ENCODE results near the gene KIAA0586.

DNA sequence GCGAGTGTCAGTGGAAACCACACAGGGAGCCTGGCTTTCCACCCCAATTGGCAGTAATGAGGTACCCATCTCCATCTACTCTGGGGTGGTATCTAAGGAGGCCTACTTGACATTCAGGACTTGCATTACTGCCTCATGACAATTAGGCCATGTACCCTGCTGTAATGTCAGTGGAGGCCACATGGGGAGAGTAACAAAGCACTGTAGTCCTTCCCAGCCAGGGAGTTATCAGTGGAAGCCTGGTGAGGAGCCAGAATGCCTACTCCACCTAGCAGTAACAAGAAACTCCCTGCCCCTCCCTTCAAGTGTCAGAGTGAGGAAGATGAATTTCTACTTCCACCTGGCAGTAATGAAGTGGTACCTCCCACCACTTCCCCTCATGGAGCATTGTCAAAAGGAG lies 12.7 kb upstream of the KIAA0586 start:
- TF ChIP-seq SRF (IDR thresholded peaks at IDR 0.05; ENCODE audit: low read depth in 2 of 2, low read length in 2 of 2) (no peak), MXI1 (IDR thresholded peaks at IDR 0.05; ENCODE audit: low read depth, low read length) (no peak), POLR2A (IDR thresholded peaks at IDR 0.05; ENCODE audit: low read depth, low read length) (no peak), NFIC (IDR thresholded peaks at IDR 0.05; ENCODE audit: low read depth, low read length) (no peak), EZH2 (IDR thresholded peaks at IDR 0.05; ENCODE audit: borderline replicate concordance, control insufficient read depth, low read depth, low read length) (no peak), POLR2AphosphoS5 (IDR thresholded peaks at IDR 0.05; ENCODE audit: low read length) (no peak), SMAD5 (IDR thresholded peaks at IDR 0.05; ENCODE audit: low read depth) (no peak)
- TF ChIP-seq, protein P1, sequence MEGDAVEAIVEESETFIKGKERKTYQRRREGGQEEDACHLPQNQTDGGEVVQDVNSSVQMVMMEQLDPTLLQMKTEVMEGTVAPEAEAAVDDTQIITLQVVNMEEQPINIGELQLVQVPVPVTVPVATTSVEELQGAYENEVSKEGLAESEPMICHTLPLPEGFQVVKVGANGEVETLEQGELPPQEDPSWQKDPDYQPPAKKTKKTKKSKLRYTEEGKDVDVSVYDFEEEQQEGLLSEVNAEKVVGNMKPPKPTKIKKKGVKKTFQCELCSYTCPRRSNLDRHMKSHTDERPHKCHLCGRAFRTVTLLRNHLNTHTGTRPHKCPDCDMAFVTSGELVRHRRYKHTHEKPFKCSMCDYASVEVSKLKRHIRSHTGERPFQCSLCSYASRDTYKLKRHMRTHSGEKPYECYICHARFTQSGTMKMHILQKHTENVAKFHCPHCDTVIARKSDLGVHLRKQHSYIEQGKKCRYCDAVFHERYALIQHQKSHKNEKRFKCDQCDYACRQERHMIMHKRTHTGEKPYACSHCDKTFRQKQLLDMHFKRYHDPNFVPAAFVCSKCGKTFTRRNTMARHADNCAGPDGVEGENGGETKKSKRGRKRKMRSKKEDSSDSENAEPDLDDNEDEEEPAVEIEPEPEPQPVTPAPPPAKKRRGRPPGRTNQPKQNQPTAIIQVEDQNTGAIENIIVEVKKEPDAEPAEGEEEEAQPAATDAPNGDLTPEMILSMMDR (IDR thresholded peaks at IDR 0.05 in 2 of 3, conservative IDR thresholded peaks at IDR 0.05 in 1 of 3; ENCODE audit: control insufficient read depth in 2 of 3, extremely low read depth in 1 of 3, insufficient read depth in 1 of 3, low read depth in 3 of 3, low read length in 3 of 3): 0 out of 6 replicates have a peak, but pooled peaks of 2 of the 3 experiments have one; percentile 7 to 15
- TF ChIP-seq, protein P2, sequence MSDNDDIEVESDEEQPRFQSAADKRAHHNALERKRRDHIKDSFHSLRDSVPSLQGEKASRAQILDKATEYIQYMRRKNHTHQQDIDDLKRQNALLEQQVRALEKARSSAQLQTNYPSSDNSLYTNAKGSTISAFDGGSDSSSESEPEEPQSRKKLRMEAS (IDR thresholded peaks at IDR 0.05; ENCODE audit: low read depth, low read length): no peak
- TF ChIP-seq, protein P3, sequence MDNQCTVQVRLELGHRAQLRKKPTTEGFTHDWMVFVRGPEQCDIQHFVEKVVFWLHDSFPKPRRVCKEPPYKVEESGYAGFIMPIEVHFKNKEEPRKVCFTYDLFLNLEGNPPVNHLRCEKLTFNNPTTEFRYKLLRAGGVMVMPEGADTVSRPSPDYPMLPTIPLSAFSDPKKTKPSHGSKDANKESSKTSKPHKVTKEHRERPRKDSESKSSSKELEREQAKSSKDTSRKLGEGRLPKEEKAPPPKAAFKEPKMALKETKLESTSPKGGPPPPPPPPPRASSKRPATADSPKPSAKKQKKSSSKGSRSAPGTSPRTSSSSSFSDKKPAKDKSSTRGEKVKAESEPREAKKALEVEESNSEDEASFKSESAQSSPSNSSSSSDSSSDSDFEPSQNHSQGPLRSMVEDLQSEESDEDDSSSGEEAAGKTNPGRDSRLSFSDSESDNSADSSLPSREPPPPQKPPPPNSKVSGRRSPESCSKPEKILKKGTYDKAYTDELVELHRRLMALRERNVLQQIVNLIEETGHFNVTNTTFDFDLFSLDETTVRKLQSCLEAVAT (IDR thresholded peaks at IDR 0.05): no peak

All from GM12878 (cell line).